Measurements from ENCODE around the gene CTDSP2.

Gene CTDSP2

DNA sequence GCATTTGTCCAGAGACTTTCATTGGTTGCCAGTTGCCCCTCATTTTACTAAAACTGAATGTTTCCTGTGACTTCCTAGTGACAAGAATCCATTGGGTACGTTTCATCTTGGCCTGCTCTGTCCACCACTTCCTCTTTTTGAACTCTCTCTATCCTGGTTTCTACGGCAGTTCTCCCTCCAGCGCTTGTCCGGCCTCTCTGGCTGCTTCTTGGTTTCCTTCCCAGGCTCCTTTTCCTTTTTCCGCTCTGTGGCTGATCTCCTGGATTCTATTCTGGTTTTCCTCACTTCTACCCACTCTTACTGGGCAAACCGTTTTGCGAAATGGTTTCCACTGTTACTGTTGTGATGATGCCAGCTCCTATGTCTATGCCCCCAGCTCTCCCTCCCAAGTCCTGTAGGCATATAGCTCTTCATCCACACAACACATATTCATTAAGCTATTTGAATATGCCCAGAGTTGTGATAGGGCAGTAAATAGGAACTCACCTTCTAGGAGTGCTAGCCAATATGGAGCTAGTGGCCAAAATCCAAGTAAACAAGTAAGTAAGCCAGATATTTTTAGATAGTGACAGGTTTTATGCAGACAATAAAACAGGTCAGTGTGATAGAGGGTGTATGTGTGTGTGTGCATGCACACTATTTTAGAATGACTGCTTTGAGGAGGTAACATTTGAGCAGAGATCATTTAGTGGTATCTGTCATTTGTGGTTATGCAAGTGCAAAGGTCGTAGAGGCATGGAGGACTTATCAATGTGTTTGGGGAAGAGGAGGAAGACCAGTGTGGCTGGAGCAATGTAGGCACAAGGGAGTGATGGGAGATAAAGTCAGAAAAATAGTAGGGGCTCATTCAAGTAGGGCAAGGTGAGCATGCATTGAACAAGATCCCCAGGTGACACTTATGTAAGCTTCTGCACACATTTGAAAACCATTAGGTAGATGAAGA is 27.9 kb upstream of the CTDSP2 start:
- no peaks in the 10 kb centered on the region for H3F3A ChIP-seq (ENCODE audit: control insufficient read depth, insufficient read depth)
- H4K20me1 ChIP-seq (ENCODE audit: control insufficient read depth, insufficient read depth, low read depth, low read length): no peaks in the 10 kb centered on the region
- no peak overlapping the region for H3K4me2 ChIP-seq (ENCODE audit: low read length)
- no peaks in the 10 kb centered on the region for H3K79me2 ChIP-seq (ENCODE audit: control insufficient read depth, low read length)
- H3K27ac ChIP-seq (ENCODE audit: low read depth, low read length): no peak overlapping the region
- no peaks in the 10 kb centered on the region for H3K9me3 ChIP-seq (ENCODE audit: control insufficient read depth, insufficient read depth, low read length)
- TF ChIP-seq EZH2phosphoT487 (IDR thresholded peaks at IDR 0.05; ENCODE audit: borderline replicate concordance, low read length): no peak
- TF ChIP-seq, protein P1, sequence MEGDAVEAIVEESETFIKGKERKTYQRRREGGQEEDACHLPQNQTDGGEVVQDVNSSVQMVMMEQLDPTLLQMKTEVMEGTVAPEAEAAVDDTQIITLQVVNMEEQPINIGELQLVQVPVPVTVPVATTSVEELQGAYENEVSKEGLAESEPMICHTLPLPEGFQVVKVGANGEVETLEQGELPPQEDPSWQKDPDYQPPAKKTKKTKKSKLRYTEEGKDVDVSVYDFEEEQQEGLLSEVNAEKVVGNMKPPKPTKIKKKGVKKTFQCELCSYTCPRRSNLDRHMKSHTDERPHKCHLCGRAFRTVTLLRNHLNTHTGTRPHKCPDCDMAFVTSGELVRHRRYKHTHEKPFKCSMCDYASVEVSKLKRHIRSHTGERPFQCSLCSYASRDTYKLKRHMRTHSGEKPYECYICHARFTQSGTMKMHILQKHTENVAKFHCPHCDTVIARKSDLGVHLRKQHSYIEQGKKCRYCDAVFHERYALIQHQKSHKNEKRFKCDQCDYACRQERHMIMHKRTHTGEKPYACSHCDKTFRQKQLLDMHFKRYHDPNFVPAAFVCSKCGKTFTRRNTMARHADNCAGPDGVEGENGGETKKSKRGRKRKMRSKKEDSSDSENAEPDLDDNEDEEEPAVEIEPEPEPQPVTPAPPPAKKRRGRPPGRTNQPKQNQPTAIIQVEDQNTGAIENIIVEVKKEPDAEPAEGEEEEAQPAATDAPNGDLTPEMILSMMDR (IDR thresholded peaks at IDR 0.05; ENCODE audit: low read depth, low read length, poor library complexity, severe bottlenecking): no peak
- no peaks in the 10 kb centered on the region for H3K4me1 ChIP-seq (ENCODE audit: control insufficient read depth, low read length)
- no peak overlapping the region for H3K4me3 ChIP-seq (ENCODE audit: low read length)
- peaks cover 6% of the 10 kb centered on the region; the same call in 1 of the 2 replicates for H3K27me3 ChIP-seq (ENCODE audit: control insufficient read depth, low read length)
- H3K9me2 ChIP-seq (replicated peaks; ENCODE audit: control insufficient read depth, low read length): no peaks in the 10 kb centered on the region
- H3K36me3 ChIP-seq (ENCODE audit: control insufficient read depth, low read length): no peaks in the 10 kb centered on the region

DNA sequence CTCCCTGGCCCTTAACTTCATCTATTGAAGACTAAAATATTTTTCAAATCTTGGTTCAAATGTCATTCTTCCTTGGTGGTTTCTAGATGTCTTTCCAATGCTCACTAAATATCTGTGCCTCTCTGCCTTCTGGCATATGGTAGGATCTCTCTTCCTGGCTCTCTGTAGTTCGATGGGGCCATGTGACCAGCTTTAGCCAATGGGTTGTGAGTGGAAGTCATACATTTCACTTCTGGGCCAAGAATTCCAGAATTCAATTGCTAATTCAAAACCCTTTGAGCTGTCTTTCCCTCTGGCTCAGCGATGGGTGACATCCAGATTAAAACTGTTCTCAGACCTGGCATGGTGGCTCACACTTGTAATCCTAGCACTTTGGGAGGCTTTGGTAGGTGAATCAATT is 25.8 kb upstream of the CTDSP2 start:
- H3K4me3 ChIP-seq (ENCODE audit: low read length): no peak overlapping the region
- H3K27ac ChIP-seq (ENCODE audit: low read depth, low read length): no peak overlapping the region
- no peaks in the 10 kb centered on the region for H3K79me2 ChIP-seq (ENCODE audit: control insufficient read depth, low read length)
- H3K9me3 ChIP-seq (ENCODE audit: control insufficient read depth, insufficient read depth, low read length): no peaks in the 10 kb centered on the region
- H4K20me1 ChIP-seq (ENCODE audit: control insufficient read depth, insufficient read depth, low read depth, low read length): no peaks in the 10 kb centered on the region
- no peak overlapping the region for H3K4me2 ChIP-seq (ENCODE audit: low read length)
- no peaks in the 10 kb centered on the region for H3F3A ChIP-seq (ENCODE audit: control insufficient read depth, insufficient read depth)
- H3K9me2 ChIP-seq (replicated peaks; ENCODE audit: control insufficient read depth, low read length): no peaks in the 10 kb centered on the region
- no peaks in the 10 kb centered on the region for H3K4me1 ChIP-seq (ENCODE audit: control insufficient read depth, low read length)
- H3K27me3 ChIP-seq (ENCODE audit: control insufficient read depth, low read length): peaks cover 6% of the 10 kb centered on the region; the same call in 1 of the 2 replicates
- no peaks in the 10 kb centered on the region for H3K36me3 ChIP-seq (ENCODE audit: control insufficient read depth, low read length)
- TF ChIP-seq, protein P1 (IDR thresholded peaks at IDR 0.05; ENCODE audit: low read depth, low read length, poor library complexity, severe bottlenecking): no peak
- TF ChIP-seq EZH2phosphoT487 (IDR thresholded peaks at IDR 0.05; ENCODE audit: borderline replicate concordance, low read length): no peak

DNA sequence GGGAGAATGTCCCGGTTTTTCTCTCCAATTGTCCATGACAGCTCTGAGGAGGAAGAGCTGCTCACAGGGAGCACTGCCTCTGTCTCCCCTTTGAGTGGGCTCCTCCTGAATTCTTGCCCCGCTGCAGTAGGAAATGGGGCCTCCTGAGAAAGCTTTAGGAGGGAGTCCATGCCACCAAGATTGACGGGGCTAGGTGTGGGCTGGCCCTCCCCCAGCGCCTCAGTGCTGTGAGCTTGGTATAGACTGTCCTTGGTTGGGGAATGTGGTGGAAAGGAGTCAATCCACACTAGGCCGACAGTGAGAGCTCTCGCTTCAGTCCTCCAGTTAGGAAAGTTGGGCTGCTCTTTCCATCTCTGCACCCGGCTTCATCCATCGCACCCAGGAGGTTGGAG is 23.4 kb upstream of the CTDSP2 start:
- no peak overlapping the region for H3K4me3 ChIP-seq (ENCODE audit: low read length)
- H3F3A ChIP-seq (ENCODE audit: control insufficient read depth, insufficient read depth): no peaks in the 10 kb centered on the region
- no peak for TF ChIP-seq EZH2phosphoT487 (IDR thresholded peaks at IDR 0.05; ENCODE audit: borderline replicate concordance, low read length)
- TF ChIP-seq, protein P1 (IDR thresholded peaks at IDR 0.05; ENCODE audit: low read depth, low read length, poor library complexity, severe bottlenecking): no peak
- peaks cover 14% of the 10 kb centered on the region for H3K27me3 ChIP-seq (ENCODE audit: control insufficient read depth, low read length)
- H3K27ac ChIP-seq (ENCODE audit: low read depth, low read length): no peak overlapping the region
- H3K36me3 ChIP-seq (ENCODE audit: control insufficient read depth, low read length): no peaks in the 10 kb centered on the region
- H3K9me2 ChIP-seq (replicated peaks; ENCODE audit: control insufficient read depth, low read length): no peaks in the 10 kb centered on the region
- H3K4me2 ChIP-seq (ENCODE audit: low read length): no peak overlapping the region
- no peaks in the 10 kb centered on the region for H4K20me1 ChIP-seq (ENCODE audit: control insufficient read depth, insufficient read depth, low read depth, low read length)
- H3K9me3 ChIP-seq (ENCODE audit: control insufficient read depth, insufficient read depth, low read length): no peaks in the 10 kb centered on the region
- H3K4me1 ChIP-seq (ENCODE audit: control insufficient read depth, low read length): peaks cover 6% of the 10 kb centered on the region
- H3K79me2 ChIP-seq (ENCODE audit: control insufficient read depth, low read length): no peaks in the 10 kb centered on the region
